Astrocyte (in vitro differentiated cells and primary cell): ENCODE results near the gene SMLR1. TPM values are rescaled to one million over a fixed set of nuclear protein-coding genes. Genes with fewer than 3 reads are reported as not detected.
A peak's percentile ranks its signal among the peaks of the same experiment; 100 is the strongest.

Source experiments
- DNase-seq: peaks from one replicate; pipeline ENCODE4 v3.0.0-alpha.2; 2010; ENCODE audit warnings: low read depth
- FAIRE-seq: peaks from 2 replicates; lab custom pipeline; 2011; peaks lifted over from hg19 to GRCh38; lab: Jason Lieb, UNC
- H2AFZ ChIP-seq: 2 replicates; pipeline ENCODE4 v1.6.0; 2012; ENCODE audit warnings: low read depth, low read length, inconsistent platforms
- H3K27ac ChIP-seq: 2 replicates; pipeline ENCODE4 v1.5.1; 2011; ENCODE audit warnings: low read depth, low read length, inconsistent platforms
- H3K27me3 ChIP-seq: 2 replicates; pipeline ENCODE4 v1.6.0; 2011; ENCODE audit warnings: low read length, inconsistent platforms; ENCODE audit not compliant: insufficient read depth
- H3K36me3 ChIP-seq: 2 replicates; pipeline ENCODE4 v1.5.1; 2011; ENCODE audit warnings: low read length, inconsistent platforms; ENCODE audit not compliant: insufficient read depth
- H3K4me1 ChIP-seq: 2 replicates; pipeline ENCODE4 v1.5.1; 2011; ENCODE audit warnings: low read length, inconsistent platforms; ENCODE audit not compliant: insufficient read depth
- H3K4me2 ChIP-seq: 2 replicates; pipeline ENCODE4 v1.6.0; 2012; ENCODE audit warnings: low read length, inconsistent platforms
- H3K4me3 ChIP-seq: 2 replicates; pipeline ENCODE4 v1.5.1; 2011; ENCODE audit warnings: low read depth, mild to moderate bottlenecking, low read length, inconsistent platforms; ENCODE audit not compliant: insufficient read depth
- H3K79me2 ChIP-seq: 2 replicates; pipeline ENCODE4 v1.6.0; 2012; ENCODE audit warnings: mild to moderate bottlenecking, low read length, inconsistent platforms; ENCODE audit not compliant: insufficient read depth
- H3K9ac ChIP-seq: 2 replicates; pipeline ENCODE4 v1.6.0; 2012; ENCODE audit warnings: mild to moderate bottlenecking, low read length, inconsistent platforms
- H3K9me3 ChIP-seq: 2 replicates; pipeline ENCODE4 v1.5.1; 2012; ENCODE audit warnings: low read depth, mild to moderate bottlenecking, low read length, inconsistent platforms; ENCODE audit not compliant: insufficient read depth
- H4K20me1 ChIP-seq: 2 replicates; pipeline ENCODE4 v1.6.0; 2012; ENCODE audit warnings: low read length, inconsistent platforms; ENCODE audit not compliant: insufficient read depth
- H3K27ac Mint-ChIP-seq: one replicate; pipeline ENCODE4 v1.8.0; 2021; ENCODE audit warnings: mild to moderate bottlenecking, mixed read lengths; ENCODE audit not compliant: unreplicated experiment
- H3K27me3 Mint-ChIP-seq: one replicate; pipeline ENCODE4 v1.8.0; 2021; ENCODE audit warnings: low read depth, mixed read lengths; ENCODE audit not compliant: unreplicated experiment
- H3K36me3 Mint-ChIP-seq: one replicate; pipeline ENCODE4 v1.8.0; 2021; ENCODE audit warnings: low read depth, mixed read lengths; ENCODE audit not compliant: unreplicated experiment
- H3K4me1 Mint-ChIP-seq: one replicate; pipeline ENCODE4 v1.8.0; 2021; ENCODE audit warnings: low read depth, mixed read lengths; ENCODE audit not compliant: unreplicated experiment
- H3K4me3 Mint-ChIP-seq: one replicate; pipeline ENCODE4 v1.8.0; 2021; ENCODE audit warnings: mild to moderate bottlenecking, moderate library complexity, mixed read lengths; ENCODE audit not compliant: unreplicated experiment
- H3K9me3 Mint-ChIP-seq: one replicate; pipeline ENCODE4 v1.8.0; 2021; ENCODE audit warnings: mild to moderate bottlenecking, mixed read lengths; ENCODE audit not compliant: unreplicated experiment
- EZH2 ChIP-seq: IDR thresholded peaks from 2 replicates; pipeline ENCODE4 v1.6.1; 2012; ENCODE audit warnings: mild to moderate bottlenecking, low read length, inconsistent platforms; ENCODE audit not compliant: insufficient read depth
- total RNA-seq: library from RNA; stranded (reverse); gene quantifications from 2 replicates; pipeline ENCODE4 v1.2.1, GENCODE V29; 2021
- TF ChIP-seq, protein P1 (sequence below): IDR thresholded peaks from 2 replicates; pipeline ENCODE4 v1.5.1; 2011; ENCODE audit warnings: low read depth, mild to moderate bottlenecking, inconsistent platforms, low read length, moderate library complexity; ENCODE audit not compliant: insufficient read depth

Gene SMLR1
- total RNA-seq, 1 donor from 2014 or later, result not detected

DNA sequence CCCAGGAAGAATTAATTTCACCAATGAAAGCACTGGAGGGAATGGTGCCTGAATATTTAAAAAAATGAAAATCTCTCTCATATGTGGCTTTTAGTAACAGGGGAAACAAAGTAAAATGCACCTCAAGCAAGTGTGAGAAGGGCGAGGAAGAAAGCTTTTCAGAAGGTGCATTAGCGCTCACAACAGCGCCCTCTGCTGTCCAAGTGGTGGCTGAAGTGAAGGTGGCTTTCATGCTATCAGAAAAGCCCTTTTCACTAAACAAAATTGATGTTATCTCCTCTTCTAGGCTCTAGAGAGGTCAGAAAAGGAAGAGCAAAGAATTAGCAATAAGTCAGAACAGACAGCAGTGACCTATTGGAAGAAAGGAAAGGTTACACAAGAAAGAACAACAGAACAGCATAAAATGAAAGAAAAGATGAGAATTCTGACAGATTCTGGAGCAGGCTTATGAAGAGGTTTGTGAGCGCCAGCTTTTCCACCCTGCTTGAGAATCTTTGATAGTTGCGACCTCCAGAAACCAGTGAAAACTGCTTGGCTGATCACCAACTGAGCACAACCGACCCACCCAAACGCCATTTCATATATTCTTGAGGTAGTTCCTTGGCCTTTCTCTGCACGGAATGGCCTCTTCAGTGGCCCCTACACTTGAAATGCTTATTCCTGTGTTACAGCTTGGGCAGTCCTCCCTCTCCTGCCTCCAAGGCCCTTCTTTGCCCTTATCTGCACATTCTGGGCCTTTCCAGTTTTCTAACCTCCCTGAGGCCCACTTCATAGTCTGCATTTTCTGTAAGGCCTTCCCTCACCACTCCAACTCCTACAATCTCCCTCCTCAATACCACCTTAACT, 45.3 kb downstream of the SMLR1 start:
- Mint-ChIP-seq H3K4me1 (peaks cover 17% of the 10 kb centered on the region), H3K36me3 (peaks cover 5% of the 10 kb centered on the region), H3K27ac (peak overlapping the region; percentile 77), H3K9me3 (no peaks in the 10 kb centered on the region), H3K4me3 (no peak overlapping the region), H3K27me3 (no peaks in the 10 kb centered on the region)
- FAIRE-seq (peak; percentile 13), DNase-seq (peak; percentile 6)
- Histone ChIP-seq H3K79me2 (no peaks in the 10 kb centered on the region), H3K4me1 (no peaks in the 10 kb centered on the region), H3K4me2 (no peak overlapping the region), H3K9ac (no peak overlapping the region), H2AFZ (no peak overlapping the region), H3K9me3 (no peaks in the 10 kb centered on the region), H3K36me3 (no peaks in the 10 kb centered on the region), H4K20me1 (no peaks in the 10 kb centered on the region), H3K27me3 (no peaks in the 10 kb centered on the region), H3K27ac (no peak overlapping the region), H3K4me3 (no peak overlapping the region)
- TF ChIP-seq EZH2, result no peak
- TF ChIP-seq, protein P1, sequence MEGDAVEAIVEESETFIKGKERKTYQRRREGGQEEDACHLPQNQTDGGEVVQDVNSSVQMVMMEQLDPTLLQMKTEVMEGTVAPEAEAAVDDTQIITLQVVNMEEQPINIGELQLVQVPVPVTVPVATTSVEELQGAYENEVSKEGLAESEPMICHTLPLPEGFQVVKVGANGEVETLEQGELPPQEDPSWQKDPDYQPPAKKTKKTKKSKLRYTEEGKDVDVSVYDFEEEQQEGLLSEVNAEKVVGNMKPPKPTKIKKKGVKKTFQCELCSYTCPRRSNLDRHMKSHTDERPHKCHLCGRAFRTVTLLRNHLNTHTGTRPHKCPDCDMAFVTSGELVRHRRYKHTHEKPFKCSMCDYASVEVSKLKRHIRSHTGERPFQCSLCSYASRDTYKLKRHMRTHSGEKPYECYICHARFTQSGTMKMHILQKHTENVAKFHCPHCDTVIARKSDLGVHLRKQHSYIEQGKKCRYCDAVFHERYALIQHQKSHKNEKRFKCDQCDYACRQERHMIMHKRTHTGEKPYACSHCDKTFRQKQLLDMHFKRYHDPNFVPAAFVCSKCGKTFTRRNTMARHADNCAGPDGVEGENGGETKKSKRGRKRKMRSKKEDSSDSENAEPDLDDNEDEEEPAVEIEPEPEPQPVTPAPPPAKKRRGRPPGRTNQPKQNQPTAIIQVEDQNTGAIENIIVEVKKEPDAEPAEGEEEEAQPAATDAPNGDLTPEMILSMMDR, result peak; percentile 97

DNA sequence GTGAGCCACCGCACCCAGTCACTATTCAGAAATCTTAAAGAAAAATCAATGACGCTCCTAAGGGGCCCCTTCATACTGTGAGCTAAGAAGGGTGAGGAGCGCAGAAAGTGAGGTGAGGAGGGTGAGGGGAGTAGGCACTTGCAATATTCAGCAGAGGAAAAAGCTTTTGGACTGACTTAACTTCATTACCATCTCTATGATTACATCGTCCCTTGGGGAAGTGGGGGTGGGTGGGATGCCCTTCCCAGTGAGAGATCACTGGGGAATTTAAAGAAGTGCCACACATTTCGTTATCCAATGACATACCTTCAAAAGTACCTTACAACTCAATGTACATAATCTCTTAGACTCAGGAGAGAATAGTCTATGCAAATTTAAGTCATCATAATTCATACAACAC, 46.5 kb downstream of the SMLR1 start:
- Histone ChIP-seq H3K36me3 (no peaks in the 10 kb centered on the region), H3K9me3 (no peaks in the 10 kb centered on the region), H2AFZ (no peak overlapping the region), H3K27ac (no peak overlapping the region), H3K9ac (no peak overlapping the region), H3K4me2 (no peak overlapping the region), H3K79me2 (no peaks in the 10 kb centered on the region), H3K27me3 (no peaks in the 10 kb centered on the region), H3K4me1 (no peaks in the 10 kb centered on the region), H4K20me1 (no peaks in the 10 kb centered on the region), H3K4me3 (no peak overlapping the region)
- peaks cover 5% of the 10 kb centered on the region for H3K36me3 Mint-ChIP-seq
- H3K27ac Mint-ChIP-seq, result peak overlapping the region; percentile 49
- H3K4me1 Mint-ChIP-seq, result peaks cover 17% of the 10 kb centered on the region
- TF ChIP-seq, protein P1, result no peak
- no peak for TF ChIP-seq EZH2
- H3K9me3 Mint-ChIP-seq, result no peaks in the 10 kb centered on the region
- H3K27me3 Mint-ChIP-seq, result no peaks in the 10 kb centered on the region
- DNase-seq, result no peak
- no peak for FAIRE-seq
- H3K4me3 Mint-ChIP-seq, result no peak overlapping the region

DNA sequence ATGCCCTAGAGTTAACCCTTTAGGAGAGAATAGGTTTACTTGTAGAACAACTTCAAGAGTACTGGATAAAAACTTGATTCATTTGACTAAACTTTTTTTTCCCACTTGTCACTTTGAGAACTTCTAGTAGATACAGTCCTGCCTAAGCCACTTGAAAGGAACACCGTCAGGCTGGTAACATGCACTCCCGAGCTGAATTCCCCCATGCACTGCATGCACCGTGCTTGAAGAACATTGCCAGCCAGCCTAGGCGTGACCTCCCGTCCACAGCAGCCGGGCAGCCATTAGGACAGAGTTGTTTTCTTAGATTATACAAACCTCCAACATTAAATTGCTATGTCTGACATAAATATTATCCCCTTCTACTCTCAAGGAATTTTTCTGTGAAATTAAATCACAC, 52.6 kb downstream of the SMLR1 start:
- Histone ChIP-seq H3K9ac (no peak overlapping the region), H3K27ac (no peak overlapping the region), H3K27me3 (no peaks in the 10 kb centered on the region), H3K4me2 (no peak overlapping the region), H3K4me1 (no peaks in the 10 kb centered on the region), H2AFZ (no peak overlapping the region), H4K20me1 (no peaks in the 10 kb centered on the region), H3K36me3 (no peaks in the 10 kb centered on the region), H3K4me3 (no peak overlapping the region), H3K79me2 (no peaks in the 10 kb centered on the region), H3K9me3 (no peaks in the 10 kb centered on the region)
- no peak overlapping the region for H3K4me3 Mint-ChIP-seq
- TF ChIP-seq, protein P1, result no peak
- no peak for TF ChIP-seq EZH2
- FAIRE-seq (no peak), DNase-seq (no peak)
- no peak overlapping the region for H3K27ac Mint-ChIP-seq
- H3K4me1 Mint-ChIP-seq, result no peaks in the 10 kb centered on the region
- H3K36me3 Mint-ChIP-seq, result peaks cover 6% of the 10 kb centered on the region
- no peaks in the 10 kb centered on the region for H3K9me3 Mint-ChIP-seq
- H3K27me3 Mint-ChIP-seq, result no peaks in the 10 kb centered on the region
